Ovary (tissue), 9 donors: ENCODE measurements around the gene PPM1H. TPM values are rescaled to one million over a fixed set of nuclear protein-coding genes. Genes with fewer than 3 reads are reported as not detected.

Experiments
- DNase-seq, 5 donors: peaks; one replicate each; pipeline ENCODE4 v3.0.0-alpha.2; 2019 to 2020
- H3K27ac ChIP-seq, 2 donors: fragments of 200-600 bp; one replicate each; pipeline versions ENCODE4 v1.5.1 to v1.8.0; 2019 to 2022
- H3K27me3 ChIP-seq: fragments of 200-600 bp; one replicate; pipeline ENCODE4 v1.8.0; 2022
- H3K36me3 ChIP-seq: fragments of 200-600 bp; sonication (generic); one replicate; pipeline ENCODE4 v1.5.1; 2019
- H3K4me1 ChIP-seq: one replicate; pipeline ENCODE4 v1.8.1; 2013; ENCODE audit warnings: mild to moderate bottlenecking, moderate library complexity; ENCODE audit not compliant: insufficient read depth
- H3K4me3 ChIP-seq: fragments of 200-600 bp; sonication (generic); one replicate; pipeline ENCODE4 v1.5.1; 2017
- H3K9me3 ChIP-seq, 2 donors: fragments of 200-600 bp in 1 of 2; sonication (generic) in 1 of 2; one replicate each; pipeline versions ENCODE4 v1.5.1 to v1.8.1; 2013 to 2019; ENCODE audit warnings: mild to moderate bottlenecking in 1 of 2, moderate library complexity in 1 of 2
- CTCF ChIP-seq, 3 donors: fragments of 450-650 bp in 2 of 3; fragments of 200-600 bp in 1 of 3; IDR thresholded peaks; one replicate each; pipeline versions ENCODE4 v1.5.1 to v1.8.0; 2016 to 2022; ENCODE audit warnings: antibody characterized with exemption in 3 of 3, mild to moderate bottlenecking in 1 of 3
- EP300 ChIP-seq: sonication (generic); formaldehyde crosslinking; IDR thresholded peaks from one replicate; pipeline ENCODE4 v1.6.1; 2017; ENCODE audit warnings: antibody characterized with exemption
- POLR2A ChIP-seq: fragments of 450-650 bp; IDR thresholded peaks from one replicate; pipeline ENCODE4 v1.6.1; 2017; ENCODE audit warnings: antibody characterized with exemption, mild to moderate bottlenecking, moderate library complexity
- WGBS, 3 donors: extraction: QIAGEN DNeasy Blood & Tissue Kit in 1 of 3; methylation state at CpG; one replicate each; pipeline versions ENCODE4 v1.1.5 to v1.1.7; 2013 to 2017; 5-methylcytosine and 5-hydroxymethylcytosine counted together
- intact Hi-C, 4 donors: fragments of 100-400 bp; cut with DNase I; formaldehyde crosslinking; loops; one replicate each; pipeline versions ENCODE4 v1.11.0 to v1.15.1; 2022 to 2023
- polyA plus RNA-seq, 2 donors: library from polyadenylated mRNA; stranded (reverse); fragments of 200-250 nt in 1 of 2; fragments of 350-450 nt in 1 of 2; fragmentation: Illumina TruSeq in 1 of 2; extraction: RNeasy Lipid Tissue Mini Kit (QIAGEN cat#74804) in 1 of 2; gene quantifications; one replicate each; pipeline ENCODE4 v1.2.3, GENCODE V29; 2013 to 2014
- total RNA-seq, 7 donors: library from RNA; depleted of rRNA in 2 of 7; stranded (reverse); fragments of >200 nt in 2 of 7; fragmentation: NEBNext Ultra II Directional in 3 of 7; extraction: Animal tissue kit (Norgen Biotek cat#: 25700) in 3 of 7; gene quantifications; one replicate each; pipeline versions ENCODE4 v1.1.0 to v1.2.4, GENCODE V29; 2016 to 2023
- donor health status: DM: no; HTN: no; CAD: no; lungs with moderate emphysema.
- donor health status: DM: no; HTN: no; CAD: no.
- donor health status: Bipolar disorder and iron deficiency.
- donor health status: DM: yes; HTN: yes; CAD: no.
- donor health status: DM: no; HTN: no; CAD: no.
- donor health status: DM: yes; HTN: yes; CAD: no.

Gene PPM1H
- total and polyA plus RNA-seq, 9 donors: 1.6 to 45.4 (median 12.0) TPM

GRCh38 chr12:62618319-62618718 lies 316.6 kb downstream of the PPM1H start:
- DNase-seq: no peak
- Histone ChIP-seq H3K36me3 (no peaks in the 10 kb centered on the region), H3K27ac (no peak overlapping the region), H3K4me1 (no peaks in the 10 kb centered on the region), H3K27me3 (no peaks in the 10 kb centered on the region), H3K9me3 (no peaks in the 10 kb centered on the region), H3K4me3 (no peak overlapping the region)
- TF ChIP-seq CTCF (IDR thresholded peaks at IDR 0.05): no peak
- TF ChIP-seq POLR2A: no peak
- no peak for TF ChIP-seq EP300
- intact Hi-C loops: no loop called here

GRCh38 chr12:62613081-62613480 lies 321.9 kb downstream of the PPM1H start:
- 71 to 98% (median 94%) methylated on average over 1 of the region's 1 CpG for WGBS, 3 donors
- no peak for TF ChIP-seq EP300
- no peak for TF ChIP-seq CTCF (IDR thresholded peaks at IDR 0.05)
- no peak for TF ChIP-seq POLR2A
- no peak for DNase-seq
- Histone ChIP-seq H3K27ac (no peak overlapping the region), H3K4me3 (no peak overlapping the region), H3K4me1 (no peaks in the 10 kb centered on the region), H3K27me3 (no peaks in the 10 kb centered on the region), H3K36me3 (no peaks in the 10 kb centered on the region), H3K9me3 (no peaks in the 10 kb centered on the region)
- intact Hi-C loops: no loop called here

DNA sequence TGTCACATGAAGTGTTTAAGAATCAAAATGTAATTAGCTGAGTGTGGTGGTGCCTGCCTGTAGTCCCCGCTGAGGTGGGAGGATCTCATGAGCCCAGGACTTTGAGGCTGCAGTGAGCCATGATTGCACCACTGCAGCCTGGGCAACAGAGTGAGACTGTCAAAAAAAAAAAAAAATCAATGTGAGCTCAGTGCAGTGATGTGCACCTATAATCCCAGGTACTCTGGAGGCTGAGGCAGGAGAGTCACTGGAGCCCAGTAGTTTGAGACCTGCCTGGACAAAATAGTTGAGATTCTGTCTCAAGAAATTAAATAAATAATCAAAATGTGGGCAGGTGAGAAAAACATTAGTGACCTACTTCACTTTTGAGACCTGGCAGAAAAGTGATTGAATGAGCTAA lies 328.3 kb downstream of the PPM1H start:
- 94 to 100% (median 98%) methylated on average over 1 of the region's 1 CpG for WGBS, 3 donors
- intact Hi-C loops: loop anchor here in 2 of 4 donors (10.0 kb wide), 1 partner anchor 188 kb away; no protein-coding TSS in a partner anchor
- no peak overlapping the region for H3K27ac ChIP-seq
- H3K4me3 ChIP-seq: no peak overlapping the region
- no peak for DNase-seq
- TF ChIP-seq POLR2A: no peak
- TF ChIP-seq EP300: no peak
- no peak for TF ChIP-seq CTCF (IDR thresholded peaks at IDR 0.05)
- no peaks in the 10 kb centered on the region for H3K27me3 ChIP-seq
- H3K36me3 ChIP-seq: no peaks in the 10 kb centered on the region
- H3K4me1 ChIP-seq: peaks cover 1% of the 10 kb centered on the region
- H3K9me3 ChIP-seq: no peaks in the 10 kb centered on the region

DNA sequence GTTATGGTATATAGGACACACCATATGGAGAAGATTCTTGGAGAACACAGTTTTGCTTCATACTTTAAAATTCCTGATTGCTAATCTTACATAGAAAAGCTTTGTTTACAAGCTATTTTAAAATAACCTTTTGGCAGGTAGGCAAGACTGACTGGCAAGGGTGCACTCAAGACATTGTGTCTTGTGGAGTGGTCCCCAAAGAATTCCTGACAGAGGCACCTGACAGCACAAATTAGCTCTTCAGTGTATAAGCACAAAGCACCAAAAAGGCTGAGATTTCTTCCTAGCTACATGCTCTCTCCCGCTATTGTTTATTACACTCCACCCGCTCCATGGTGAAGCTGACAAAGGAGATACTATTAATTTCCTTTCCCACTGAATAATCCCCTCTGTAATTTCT lies 329.0 kb downstream of the PPM1H start:
- intact Hi-C loops: loop anchor here in 2 of 4 donors (10.0 kb wide), 1 partner anchor 189 kb away; no protein-coding TSS in a partner anchor
- H3K9me3 ChIP-seq: no peaks in the 10 kb centered on the region
- no peak for DNase-seq
- 97 to 98% (median 97%) methylated on average over 2 of the region's 2 CpGs for WGBS, 3 donors
- H3K4me3 ChIP-seq: peak overlapping the region; percentile 1
- no peaks in the 10 kb centered on the region for H3K36me3 ChIP-seq
- H3K4me1 ChIP-seq: peaks cover 1% of the 10 kb centered on the region
- TF ChIP-seq EP300: no peak
- TF ChIP-seq POLR2A: no peak
- TF ChIP-seq CTCF (IDR thresholded peaks at IDR 0.05): no peak
- H3K27me3 ChIP-seq: no peaks in the 10 kb centered on the region
- no peak overlapping the region for H3K27ac ChIP-seq
